Raji (cell line): ENCODE measurements around the gene ZSCAN5B.

ENCODE experiments used
- POLR2A ChIP-seq: IDR thresholded peaks from 2 replicates; pipeline ENCODE4 v1.6.1; 2011; ENCODE audit warnings: low read depth, low read length, control low read depth; ENCODE audit not compliant: insufficient read depth

ZSCAN5B gene

DNA sequence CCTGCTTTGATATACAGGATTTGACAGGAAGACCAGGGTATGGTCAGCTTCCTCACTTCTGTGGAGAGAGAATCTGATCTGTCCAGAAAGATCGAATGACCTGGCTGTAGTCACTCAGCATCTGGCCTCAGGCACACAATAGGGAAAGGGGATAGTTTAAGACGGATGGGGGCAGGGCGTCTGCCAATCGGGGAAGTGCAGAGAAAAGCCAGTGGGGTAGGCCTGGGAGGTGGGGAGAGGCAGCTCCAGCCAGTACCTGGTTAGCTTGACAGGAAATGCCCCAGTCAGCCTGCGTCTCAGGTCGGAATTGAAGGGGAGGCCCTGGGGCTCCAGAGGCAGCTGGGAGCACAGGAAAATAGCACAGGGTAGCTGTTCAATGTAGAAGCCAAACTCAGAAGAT is 44.1 kb downstream of the ZSCAN5B start:
- no peak for TF ChIP-seq POLR2A

DNA sequence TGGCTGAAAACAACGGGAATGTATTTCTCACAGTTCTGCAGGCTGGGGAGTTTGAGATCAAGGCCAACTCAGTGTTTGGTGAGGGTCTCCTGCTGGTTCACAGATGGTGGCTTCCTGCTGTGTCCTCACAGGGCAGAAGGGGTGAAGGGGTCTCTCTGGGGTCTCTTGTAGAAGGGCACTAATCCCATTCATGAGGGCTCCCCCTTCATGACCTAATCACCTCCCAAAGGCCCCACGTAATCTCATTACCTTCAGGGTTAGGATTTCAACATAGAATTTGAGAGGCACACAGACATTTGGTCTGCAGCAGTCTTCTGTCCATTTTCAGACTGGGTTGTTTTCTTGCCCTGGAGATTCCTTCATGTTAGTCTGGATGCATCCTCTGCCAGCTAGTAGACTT is 44.9 kb downstream of the ZSCAN5B start:
- no peak for TF ChIP-seq POLR2A

DNA sequence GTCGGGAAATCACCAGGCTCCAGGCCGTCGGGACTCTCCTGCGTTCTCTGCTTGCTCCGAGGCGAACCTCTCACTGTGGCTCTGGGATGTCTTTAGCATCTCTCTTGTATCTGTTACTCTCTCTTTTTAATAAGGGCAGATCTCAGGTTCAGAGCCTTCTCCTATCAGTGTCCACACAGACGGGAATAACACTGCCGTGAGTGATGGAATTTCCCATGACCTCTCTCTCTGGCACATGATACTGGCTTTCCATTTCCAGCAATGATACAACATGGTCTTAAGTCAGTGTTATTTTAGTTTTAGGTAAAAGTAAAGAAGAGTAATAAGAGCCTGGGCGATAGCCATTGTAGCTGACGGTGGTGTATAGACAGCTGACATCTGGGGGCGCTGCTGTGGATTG is 47.2 kb downstream of the ZSCAN5B start:
- no peak for TF ChIP-seq POLR2A

DNA sequence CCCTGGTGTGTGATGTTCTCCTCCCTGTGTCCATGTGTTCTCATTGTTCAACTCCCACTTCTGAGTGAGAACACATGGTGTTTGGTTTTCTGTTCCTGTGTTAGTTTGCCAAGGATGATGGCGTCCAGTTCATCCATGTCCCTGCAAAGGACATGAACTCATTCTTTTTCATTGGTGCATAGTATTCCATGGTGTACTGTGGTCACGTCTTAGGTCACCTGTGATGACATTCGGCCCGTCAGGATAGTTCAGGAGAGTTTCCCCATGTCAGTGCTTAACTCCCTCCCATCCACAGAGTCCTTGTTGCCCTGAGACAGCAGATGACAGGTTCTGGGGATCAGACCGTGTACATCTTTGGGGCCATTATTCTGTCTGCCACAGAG is 47.9 kb downstream of the ZSCAN5B start:
- no peak for TF ChIP-seq POLR2A

DNA sequence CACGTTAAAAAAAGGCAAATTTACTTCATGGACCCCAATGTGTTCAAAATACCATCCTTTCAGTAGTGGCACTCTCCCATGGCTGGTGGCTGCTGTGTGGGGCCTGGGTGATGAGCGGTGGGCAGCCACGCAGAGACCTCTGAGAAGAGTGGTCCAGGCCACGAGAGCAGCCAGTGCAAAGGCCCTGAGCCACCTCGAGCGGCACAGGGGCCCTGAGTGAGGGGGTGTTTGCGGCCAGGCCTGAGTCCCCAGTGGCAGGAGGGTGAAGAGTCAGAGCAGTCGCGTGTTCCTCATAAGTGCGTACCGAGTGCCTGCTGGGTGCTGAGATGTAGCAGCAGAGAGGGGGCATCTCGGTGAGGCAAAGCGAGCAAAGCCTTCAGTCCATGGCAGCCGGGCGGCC is 49.5 kb downstream of the ZSCAN5B start:
- TF ChIP-seq POLR2A = no peak

DNA sequence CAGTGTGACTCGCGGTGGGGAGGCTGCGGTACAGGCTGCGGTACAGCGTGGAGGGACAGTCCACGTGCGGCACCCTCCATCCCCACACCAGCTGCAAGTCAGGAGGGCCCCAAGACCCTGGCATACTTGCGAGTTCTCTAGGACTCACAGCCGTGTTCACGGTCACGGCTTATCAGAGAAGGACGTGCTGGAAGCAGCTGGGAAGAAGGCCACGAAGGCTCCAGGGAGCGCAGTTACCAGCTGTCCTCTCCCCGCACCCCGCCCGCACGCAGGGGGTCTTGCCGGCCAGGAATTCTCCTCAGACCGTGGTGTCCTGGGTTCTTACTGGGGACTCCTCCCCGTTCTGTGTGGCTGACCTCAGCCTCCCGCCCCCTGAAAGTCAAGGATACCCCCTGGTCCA is 50.3 kb downstream of the ZSCAN5B start:
- TF ChIP-seq POLR2A = no peak

DNA sequence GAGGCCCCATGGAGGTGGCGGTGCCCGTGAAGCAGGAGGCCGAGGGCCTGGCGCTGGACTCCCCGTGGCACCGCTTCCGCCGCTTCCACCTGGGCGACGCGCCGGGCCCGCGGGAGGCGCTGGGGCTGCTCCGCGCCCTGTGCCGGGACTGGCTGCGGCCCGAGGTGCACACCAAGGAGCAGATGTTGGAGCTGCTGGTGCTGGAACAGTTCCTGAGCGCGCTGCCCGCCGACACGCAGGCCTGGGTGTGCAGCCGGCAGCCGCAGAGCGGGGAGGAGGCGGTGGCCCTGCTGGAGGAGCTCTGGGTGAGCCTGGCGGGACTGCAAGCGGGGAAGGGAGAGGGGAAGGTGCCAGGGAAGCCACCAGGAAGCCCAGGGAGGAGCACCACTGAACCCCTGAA is 50.7 kb downstream of the ZSCAN5B start:
- TF ChIP-seq POLR2A = no peak

DNA sequence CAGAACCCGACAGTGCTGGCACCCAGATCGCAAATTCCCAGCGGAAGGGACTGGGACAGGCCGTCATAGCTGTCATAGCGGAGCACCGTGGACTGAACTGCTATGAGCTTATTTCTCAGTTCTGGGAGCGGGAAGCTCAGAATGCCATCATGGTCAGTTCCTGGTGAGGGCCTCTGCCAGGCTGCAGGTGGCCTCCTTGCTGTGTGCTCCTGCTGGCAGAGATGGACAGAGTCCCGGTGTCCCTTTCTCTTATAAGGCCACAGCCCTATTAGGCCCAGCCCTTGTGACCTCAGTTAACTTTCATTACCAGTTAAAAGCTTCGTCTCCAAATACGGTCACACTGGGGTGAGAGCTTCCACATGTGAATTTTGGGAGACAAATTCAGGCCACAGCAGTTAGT is 51.9 kb downstream of the ZSCAN5B start:
- TF ChIP-seq POLR2A = no peak

DNA sequence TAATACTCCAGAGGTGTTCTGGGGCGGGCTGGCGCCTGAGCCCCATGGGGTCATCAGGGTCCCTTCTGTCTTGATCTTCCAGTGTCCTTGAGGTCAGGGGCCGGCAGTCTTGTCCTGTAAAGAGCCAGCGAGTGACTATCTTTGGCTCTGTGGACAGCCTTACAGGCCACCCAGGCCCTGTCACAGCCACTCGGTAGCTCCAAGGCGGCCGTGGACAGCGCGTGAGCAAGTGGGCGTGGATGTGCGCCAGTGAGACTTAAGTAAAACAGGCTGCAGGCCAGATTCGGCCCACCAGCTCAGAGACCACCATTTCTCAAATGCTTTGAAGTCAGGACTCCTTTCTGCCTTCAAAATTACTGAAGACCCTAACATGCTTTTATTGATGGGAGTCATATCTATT is 52.8 kb downstream of the ZSCAN5B start:
- TF ChIP-seq POLR2A = no peak

DNA sequence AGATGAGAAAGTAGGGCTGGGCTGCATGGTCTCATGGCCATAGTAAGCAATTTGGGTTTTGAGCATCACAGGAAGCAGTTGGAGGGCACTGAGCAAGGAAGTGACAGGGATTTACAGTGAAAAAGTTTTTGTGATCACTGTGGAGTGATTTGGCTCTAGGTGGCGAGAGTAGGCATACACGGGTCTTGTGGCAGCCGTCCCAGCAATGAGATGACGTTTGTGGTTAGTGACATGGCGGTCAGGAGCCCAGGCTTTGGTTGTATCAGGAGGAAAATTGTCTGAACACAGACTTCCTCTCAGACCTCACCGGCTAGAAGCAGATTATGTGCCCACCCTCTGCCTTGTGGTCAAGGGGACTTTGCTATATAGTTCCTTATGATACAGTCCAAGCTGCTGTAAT is 53.2 kb downstream of the ZSCAN5B start:
- no peak for TF ChIP-seq POLR2A

DNA sequence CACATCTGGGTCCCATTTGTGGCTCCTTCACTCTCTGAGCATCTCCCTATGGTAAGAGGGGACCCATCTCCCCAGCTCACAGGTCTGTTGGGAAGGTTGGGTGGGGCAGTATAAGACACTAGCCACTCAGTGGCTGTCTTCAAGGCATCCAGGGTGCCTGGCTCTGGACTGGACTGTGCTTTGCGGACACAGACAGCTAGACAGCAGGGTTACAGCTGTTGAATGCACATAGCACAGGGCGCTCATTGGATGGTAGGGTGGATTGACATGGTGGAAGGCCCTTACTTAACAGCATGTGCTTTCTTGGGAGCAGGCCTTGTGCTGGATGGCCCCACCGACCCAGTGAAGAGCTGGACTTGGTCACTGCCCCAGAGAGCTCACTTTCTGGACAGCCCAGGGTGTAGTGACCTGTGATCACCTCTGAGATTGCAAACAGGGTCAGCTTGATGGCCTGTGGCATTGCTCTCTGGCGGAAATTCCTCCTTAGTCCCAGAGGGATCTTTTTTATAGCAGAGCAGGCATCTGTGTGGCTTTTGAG is 54.6 kb downstream of the ZSCAN5B start:
- no peak for TF ChIP-seq POLR2A

DNA sequence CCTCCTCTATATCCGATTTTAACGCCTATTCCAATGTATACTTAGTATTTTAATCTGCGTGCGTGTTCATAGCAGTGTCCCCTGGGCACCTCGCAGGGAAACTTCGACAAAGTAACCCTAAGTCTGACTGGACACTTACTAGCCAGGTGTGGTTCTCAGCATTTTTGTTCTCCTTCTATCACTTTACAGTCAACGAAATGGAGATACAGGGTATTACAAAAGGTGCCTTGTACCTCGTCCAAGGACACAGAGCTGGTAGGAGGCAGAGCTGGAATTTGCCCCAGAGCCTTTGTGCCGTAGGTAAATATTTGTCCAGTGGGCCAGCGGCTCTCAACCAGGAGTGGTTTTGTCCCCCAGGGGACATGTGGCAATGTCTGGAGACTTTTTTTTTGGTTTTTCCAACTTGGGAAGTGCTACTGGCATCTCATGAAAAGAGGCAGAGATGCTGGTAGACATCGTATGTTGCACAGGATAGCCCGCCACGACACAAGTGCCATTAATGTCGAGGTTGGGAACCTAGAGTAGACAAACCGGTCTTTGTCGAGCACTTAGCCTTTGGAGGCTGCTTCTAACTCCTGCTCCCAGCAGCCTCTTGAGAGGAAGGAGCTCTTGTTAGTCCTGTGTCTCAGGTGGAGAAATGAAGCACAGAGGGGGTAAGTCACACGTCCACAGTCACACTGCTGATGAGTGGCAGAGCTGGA is 55.3 kb downstream of the ZSCAN5B start:
- TF ChIP-seq POLR2A = no peak

DNA sequence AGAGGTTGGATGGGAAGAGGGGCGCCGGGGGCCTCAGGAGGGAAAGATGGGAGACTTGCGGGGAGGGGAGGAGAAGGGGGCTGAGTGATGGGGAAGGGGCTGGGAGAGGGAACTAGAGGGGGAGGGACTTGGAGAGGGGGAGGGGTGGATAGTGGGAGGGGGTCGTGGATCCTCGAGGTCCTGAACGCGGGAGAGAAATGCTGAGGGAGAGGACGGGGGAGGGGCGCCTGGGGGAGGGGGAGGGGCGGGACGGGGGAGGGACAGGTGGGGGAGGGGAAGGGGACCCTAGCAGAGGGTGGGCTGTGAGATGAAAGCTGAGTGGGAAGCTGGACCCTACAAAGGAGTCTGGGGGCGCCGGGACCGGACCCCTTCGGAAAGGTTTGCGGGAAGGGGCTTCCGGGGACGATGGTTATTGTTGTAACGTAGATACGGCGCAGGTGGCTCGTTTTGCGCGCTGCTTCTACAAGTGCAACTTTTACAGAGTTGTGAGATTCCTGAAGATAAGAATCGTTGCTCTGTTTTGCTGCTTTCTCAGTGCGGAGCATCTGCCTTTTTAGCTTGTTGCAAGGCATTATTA is 56.1 kb downstream of the ZSCAN5B start:
- no peak for TF ChIP-seq POLR2A

DNA sequence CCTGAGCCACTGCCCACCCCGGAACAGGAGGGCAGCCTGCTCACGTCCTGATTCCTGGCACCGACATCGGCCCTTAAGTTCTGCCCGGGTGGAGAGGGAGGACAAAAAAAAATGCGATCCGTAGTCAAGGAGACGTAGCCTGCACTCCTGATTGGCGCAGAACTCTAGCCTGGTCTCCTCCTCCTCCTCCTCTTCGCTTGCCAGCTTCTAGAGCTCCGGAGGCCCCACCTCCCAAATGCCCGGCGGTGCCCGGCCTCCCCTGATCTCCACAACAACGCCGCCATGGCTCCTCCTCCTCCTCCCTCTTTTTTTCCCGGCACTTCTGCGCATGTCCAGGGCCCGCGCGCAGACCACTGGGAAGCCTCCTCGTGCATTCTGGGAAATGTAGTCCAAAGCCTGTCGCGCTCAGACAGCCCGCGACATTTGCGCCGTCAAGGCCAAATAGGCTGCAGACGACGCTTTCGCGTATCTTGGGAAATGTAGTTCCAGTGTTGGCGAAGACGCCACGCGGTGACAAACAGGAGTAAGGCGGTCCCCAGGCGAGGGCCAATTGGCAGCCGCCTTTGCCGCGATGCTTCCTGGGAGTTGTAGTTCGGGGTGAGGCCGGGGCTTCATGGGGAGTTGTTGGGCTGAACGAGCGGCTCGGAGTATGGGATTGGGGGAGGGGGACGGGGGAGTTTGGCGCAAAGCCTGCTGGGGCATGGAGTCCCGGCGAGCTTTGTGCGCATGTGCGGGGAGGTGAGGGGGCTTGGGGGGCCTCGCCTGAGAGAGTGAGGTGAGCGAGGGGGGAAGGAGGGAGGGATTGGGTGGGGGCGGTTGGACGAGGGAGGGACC is 56.8 kb downstream of the ZSCAN5B start, which contains the start of gene ZNF444:
Gene ZNF444, plus strand, starts transcription at position 705 of the 834 bp plus-strand sequence. CDS start 5,625 bp downstream, outside the sequence.
- TF ChIP-seq POLR2A = peak; percentile 49

DNA sequence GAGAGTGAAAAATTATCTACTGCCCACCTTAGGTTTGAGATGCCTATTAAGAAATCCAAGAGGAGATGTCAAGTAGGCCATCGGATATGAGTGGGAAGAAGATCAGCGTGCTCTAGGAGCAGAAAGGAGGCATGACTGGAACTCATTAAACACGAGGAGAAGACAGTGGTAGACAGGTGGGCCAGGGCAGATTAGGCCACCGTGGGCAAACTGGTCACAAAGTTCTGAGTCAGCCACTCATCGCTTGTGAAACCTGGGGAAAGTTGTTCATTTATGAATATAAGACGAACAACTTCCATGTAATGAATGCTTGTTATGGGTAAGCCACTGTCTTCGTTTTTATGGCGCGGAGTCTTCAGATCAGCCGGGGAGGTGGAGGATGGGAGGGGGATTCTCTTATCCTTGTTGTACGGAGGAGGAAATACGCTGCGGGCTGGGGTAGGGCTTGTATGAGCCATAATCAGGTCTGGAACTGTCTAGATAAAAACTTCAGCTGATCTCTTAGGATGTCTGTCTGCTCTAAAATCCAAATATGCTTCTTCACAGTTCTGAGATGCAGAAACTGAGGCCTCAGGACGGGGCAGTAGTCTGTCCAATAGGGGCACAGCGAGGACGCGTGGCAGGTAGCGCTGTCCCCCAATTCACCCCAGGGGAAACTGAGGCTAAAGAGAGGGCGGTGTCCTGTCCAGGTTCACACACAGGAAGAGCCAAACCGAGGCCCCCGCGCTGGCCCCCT is 57.6 kb downstream of the ZSCAN5B start:
- no peak for TF ChIP-seq POLR2A
